22Rv1 (cell line): Measurements from ENCODE around the gene PRSS58.

Source experiments
- H3K27ac ChIP-seq: fragments of 450-650 bp; 2 replicates; pipeline ENCODE4 v1.5.1; 2017
- CTCF ChIP-seq: fragments of 450-650 bp; IDR thresholded peaks from 2 replicates; pipeline ENCODE4 v1.5.1; 2017; ENCODE audit warnings: mild to moderate bottlenecking
- ZFX ChIP-seq: fragments of 450-650 bp; IDR thresholded peaks from 2 replicates; pipeline ENCODE4 v1.6.1; 2017; ENCODE audit warnings: antibody characterized with exemption, borderline replicate concordance

The PRSS58 gene

GRCh38 chr7:142257958-142258357 lies at the start of gene PRSS58:
TSS of gene PRSS58 (minus strand) at chr7:142258058. CDS start at chr7:142257707, 351 bp downstream.
- no peak for TF ChIP-seq CTCF
- no peak for TF ChIP-seq ZFX
- no peak within 1 kb of the TSS for H3K27ac ChIP-seq

- no peak for TF ChIP-seq CTCF
- TF ChIP-seq ZFX = no peak
Observed at GRCh38 chr7:142307246-142307900, 49.5 kb upstream of the PRSS58 start.

GRCh38 chr7:142303650-142304049 lies 45.8 kb upstream of the PRSS58 start:
- TF ChIP-seq CTCF = peak; percentile 60
- no peak for TF ChIP-seq ZFX
- H3K27ac ChIP-seq = no peak overlapping the region

More at GRCh38 chr7:142307246-142307900, 49.5 kb upstream of the PRSS58 start:
- H3K27ac ChIP-seq = no peak overlapping the region

- peak; percentile 84 for TF ChIP-seq CTCF
- TF ChIP-seq ZFX = no peak
Observed at GRCh38 chr7:142301923-142302550, 44.2 kb upstream of the PRSS58 start.

GRCh38 chr7:142301299-142301698 lies 43.4 kb upstream of the PRSS58 start:
- H3K27ac ChIP-seq = no peak overlapping the region
- TF ChIP-seq CTCF (no peak), ZFX (no peak)

More at GRCh38 chr7:142301923-142302550, 44.2 kb upstream of the PRSS58 start:
- H3K27ac ChIP-seq = no peak overlapping the region

- TF ChIP-seq ZFX (no peak), CTCF (peak; percentile 68)
- no peak overlapping the region for H3K27ac ChIP-seq
Observed at GRCh38 chr7:142300689-142301088, 42.8 kb upstream of the PRSS58 start.

- H3K27ac ChIP-seq = no peak overlapping the region
- TF ChIP-seq ZFX = no peak
- no peak for TF ChIP-seq CTCF
Observed at GRCh38 chr7:142299237-142299781, 41.5 kb upstream of the PRSS58 start.
